Superior temporal gyrus (tissue), 1 donor: ENCODE results near the gene SLC35D2.
"Not testable (repeated sequence)": the region's sequence is repeated elsewhere in the genome, so short reads cannot be mapped to it uniquely, and the experiment has no call there.

ENCODE experiments used
- DNase-seq: peaks from one replicate; pipeline ENCODE4 v3.0.0-alpha.2; 2016; ENCODE audit errors: extremely low spot score

Gene SLC35D2

DNA sequence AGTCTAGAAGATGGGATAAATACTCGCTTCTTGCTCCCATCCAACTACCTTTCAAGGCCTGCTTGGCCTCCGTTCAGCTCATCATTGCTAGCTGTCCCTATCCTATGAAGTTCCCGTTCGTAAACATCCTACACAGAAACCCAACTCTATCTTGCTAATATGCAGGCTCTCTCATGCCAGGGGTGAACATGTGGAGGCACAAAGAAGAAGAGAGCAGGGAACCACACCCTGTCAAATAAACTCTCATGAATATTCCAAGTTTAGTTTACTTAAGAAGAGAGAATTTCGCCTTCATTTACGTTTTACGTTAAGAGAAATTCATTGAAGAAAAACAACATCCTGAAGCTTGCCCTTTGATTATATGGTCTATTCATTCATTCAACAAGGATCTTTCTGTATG, 73.7 kb downstream of the SLC35D2 start:
- DNase-seq: no peak

DNA sequence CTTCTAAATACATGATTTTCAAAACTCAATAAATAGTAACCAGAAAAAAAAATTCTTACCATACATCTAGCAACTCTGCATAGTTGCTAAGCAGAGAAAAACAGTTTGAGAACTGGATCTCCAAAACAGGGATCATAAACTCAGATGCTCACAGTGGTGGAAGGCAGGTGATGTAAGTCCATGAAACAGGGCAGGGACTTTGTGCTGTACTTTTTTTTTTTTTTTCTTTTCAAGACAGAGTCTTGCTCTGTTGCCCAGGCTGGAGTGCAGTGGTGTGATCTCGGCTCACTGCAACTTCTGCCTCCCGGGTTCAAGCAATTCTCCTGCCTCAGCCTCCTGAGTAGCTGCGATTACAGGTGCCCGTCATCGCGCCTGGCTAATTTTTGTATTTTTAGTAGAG, 76.6 kb downstream of the SLC35D2 start:
- not testable (repeated sequence) for DNase-seq

DNA sequence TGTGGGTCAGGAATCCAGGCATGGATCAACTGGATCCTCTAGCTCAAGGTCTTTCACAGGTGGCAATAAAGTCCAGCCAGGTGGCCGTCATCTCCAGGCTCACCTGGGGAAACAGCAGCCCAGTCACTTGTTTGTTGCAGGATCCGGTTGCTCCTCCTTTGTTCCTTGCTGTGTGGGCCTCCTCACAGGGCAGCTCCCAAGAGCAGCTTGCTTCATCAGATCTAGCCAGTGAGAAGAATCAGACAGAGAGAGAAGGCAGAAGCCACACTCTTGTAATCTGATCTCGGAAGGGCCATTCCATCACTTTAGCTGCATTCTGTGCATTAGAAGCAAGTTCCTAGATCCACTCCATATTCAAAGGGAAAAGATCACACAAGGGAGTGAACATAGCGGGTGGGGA, 78.3 kb downstream of the SLC35D2 start:
- no peak for DNase-seq

DNA sequence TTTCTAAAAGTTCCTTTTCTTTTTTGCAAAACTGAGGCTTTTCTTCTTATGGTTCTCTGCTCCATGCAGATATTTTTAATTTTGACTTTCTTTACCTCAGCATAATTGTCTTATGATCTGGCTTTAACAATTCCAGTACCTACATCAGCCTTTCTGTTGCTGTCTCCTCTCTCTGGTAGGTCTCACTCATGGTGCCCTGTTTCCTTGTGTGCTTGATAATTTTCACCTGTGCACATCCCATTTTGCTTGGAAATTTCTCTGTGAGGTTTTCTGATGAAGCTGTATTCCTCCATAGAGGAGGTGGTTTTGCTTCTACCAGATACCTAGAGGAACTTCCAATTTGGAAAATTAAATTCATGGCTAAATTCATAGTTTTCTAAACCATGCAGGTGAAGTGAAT, 79.3 kb downstream of the SLC35D2 start:
- DNase-seq: no peak

DNA sequence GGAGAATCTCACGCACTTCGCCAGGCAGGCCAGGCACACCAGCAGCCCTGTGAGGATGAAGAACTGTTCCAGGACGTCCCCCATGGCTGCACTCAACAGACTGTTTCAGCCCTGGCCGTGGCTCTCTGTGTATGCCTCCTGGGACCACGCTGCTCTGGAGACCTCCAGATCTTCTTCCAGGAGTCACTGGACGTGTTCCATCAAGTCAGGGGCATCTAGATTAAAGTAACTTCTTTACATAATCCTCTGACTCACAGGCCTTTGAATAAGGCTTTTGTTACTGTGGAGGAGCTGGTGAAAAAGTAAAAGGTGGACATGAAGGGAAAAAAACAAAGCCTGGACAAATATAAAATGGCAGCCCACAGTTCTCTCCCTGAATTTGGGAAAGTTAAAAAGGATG, 81.5 kb downstream of the SLC35D2 start, which contains the start of gene HSD17B3:
TSS of gene HSD17B3 (minus strand) at position 156 of the 400 bp plus-strand sequence. CDS start at position 84, 72 bp downstream.
- DNase-seq: no peak

DNA sequence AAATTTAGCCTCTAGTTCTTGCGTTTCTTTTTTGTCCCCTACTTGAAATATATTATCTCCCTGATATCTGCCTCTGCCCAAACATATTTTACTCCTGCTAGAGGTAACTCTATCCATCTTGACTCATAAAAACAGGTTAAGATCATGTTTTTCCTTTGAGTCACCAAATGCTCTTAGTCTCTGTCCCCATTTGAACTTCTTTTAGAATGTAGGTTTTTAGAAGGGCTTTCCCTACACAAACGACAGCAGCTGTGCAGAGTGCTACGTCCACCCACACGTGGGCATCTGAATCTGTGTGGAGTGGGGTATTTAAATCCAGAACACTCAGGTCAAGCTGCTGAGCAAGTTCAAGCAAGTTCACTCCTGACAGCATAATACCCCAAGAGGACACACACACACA, 83.7 kb downstream of the SLC35D2 start:
- no peak for DNase-seq

DNA sequence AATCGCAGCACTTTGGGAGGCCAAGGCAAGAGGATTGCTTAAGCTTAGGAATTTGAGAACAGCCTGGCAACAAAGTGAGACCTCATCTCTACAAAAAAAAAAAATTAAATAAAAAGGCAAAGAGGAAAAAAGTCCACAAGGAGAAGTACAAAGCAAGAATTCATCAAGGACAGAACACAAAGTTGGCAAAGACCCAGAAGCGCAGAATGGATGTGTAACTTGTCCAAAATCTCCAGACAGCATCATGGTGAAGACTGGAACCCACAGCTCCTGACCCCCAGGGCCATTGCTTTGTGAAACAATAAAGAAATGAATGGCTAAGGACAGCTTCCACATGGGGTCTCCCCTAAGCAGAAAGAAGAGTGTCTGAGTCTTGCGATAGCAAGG, 89.4 kb downstream of the SLC35D2 start:
- DNase-seq: no peak

DNA sequence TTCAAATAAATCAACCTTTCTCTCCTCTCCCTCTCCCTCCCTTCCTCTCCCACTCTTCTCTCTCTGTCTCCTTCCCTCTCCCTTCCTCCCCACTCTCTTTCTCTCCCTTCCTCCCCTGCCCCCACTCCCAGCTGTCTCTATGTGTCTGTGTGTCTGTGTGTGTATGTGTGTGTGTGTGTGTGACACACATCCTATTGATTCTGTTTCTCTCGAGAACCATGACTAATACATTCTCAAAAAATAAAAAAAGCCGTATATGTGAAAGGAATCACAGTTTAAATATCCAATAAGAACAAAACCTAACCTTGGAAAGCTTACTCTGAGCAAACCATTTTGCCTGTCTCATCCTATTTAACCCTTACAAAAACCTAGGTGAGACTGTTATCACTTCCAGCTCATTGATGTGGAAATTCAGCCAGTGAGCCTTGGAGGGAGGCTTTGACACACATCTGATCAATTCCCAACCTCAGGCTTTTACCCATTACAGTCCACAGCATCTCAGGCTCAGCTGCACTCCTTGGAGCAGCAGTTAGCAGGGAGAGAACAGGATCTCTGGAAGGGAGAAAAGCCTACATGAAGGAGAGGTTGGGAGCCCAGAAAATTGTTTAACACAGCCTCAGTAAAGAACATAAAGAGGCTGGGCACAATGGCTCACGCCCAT, 89.9 kb downstream of the SLC35D2 start:
- DNase-seq: peak; percentile 19

DNA sequence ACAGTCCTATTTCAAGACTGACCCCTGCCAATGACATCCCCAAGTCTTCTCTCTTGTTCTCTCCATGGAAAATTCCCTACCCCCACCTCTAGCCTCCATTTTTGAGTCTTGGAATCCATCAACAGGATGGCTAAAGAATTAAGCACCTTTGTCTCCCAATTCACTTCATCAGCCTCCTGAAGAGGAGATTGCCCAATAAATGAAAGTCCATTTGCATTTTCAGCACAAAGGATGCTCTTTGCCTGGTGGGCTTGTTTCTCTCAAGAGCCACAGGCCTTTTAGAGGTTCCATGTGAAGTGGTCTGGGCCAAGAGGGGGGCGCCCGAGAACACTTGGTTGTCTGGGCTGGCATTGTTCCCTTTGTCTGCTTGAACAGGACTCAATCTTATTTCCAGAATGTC, 94.1 kb downstream of the SLC35D2 start:
- no peak for DNase-seq

DNA sequence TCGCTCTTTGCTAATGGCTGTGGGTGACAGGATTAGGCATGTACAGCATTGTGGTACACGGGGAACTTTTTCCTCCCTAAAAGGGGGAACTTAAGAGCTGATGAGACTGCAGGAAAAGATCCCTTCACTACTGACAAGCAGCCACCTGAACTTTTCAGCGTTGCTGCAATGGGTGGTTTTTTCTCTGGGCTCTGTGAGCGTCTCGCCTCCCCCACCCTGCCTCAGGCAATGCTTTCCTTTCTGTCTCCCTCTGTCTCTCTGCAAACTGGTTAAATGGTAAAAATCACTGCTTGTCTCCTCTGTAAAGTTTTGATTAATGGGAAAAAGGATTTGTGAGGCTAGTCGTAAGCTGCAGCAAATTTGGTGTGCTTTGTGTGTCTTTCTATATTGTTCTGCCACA, 101.9 kb downstream of the SLC35D2 start:
- DNase-seq: no peak

DNA sequence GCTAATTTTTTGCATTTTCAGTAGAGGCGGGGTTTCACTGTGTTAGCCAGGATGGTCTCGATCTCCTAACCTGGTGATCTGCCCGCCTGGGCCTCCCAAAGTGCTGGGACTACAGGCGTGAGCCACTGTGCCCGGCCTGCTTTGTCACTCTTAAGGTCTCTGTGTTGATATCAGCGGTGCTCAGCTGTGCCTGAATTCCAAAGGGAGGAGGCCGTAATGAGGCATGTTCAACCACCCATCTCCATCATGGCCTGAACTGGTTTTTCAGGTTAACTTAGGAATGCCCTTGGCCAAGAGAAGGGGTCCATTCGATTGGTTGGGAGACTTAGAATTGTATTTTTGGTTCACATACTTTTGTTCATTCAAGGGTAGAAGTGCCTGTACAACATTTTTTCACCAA, 103.6 kb downstream of the SLC35D2 start:
- no peak for DNase-seq

DNA sequence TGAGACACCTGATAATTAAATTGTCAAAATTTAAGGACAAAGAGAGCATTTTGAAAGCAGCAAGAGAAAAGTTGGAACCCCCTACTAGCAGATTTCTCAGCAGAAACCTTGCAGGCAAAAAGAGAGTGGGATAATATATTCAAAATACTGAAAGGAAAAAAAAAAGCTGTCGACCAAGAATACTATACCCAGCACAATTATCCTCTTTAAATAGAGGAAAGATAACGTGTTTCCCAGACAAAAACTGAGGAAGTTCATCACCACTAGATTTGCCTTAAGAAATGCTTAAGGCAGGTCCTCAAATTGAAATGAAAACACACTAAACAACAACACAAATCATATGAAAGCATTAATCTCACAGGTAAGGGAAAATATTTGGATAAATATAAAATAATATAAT, 108.6 kb downstream of the SLC35D2 start:
- DNase-seq: no peak
